Heart left ventricle (tissue), 16 donors: ENCODE data around the gene SRCIN1. TPM values are rescaled to one million over a fixed set of nuclear protein-coding genes. Genes with fewer than 3 reads are reported as not detected.

ENCODE experiments used
- ATAC-seq, 4 donors: fragments of 200-7000 bp; cut with Tn5 transposase; one replicate each; pipeline ENCODE4 v1.9.1; 2020 to 2022; ENCODE audit warnings: moderate library complexity in 4 of 4, mild to moderate bottlenecking in 3 of 4, moderate number of reproducible peaks in 1 of 4
- DNase-seq, 5 donors: peaks; one replicate each; pipeline ENCODE4 v3.0.0-alpha.2; 2020
- H3K27ac ChIP-seq, 12 donors: fragments of 200-600 bp; sonication (generic) in 4 of 12; one replicate each; pipeline versions ENCODE4 v1.5.0 to v1.8.0; 2016 to 2022; ENCODE audit warnings: mild to moderate bottlenecking in 2 of 12
- H3K27me3 ChIP-seq, 9 donors: fragments of 200-600 bp; sonication (generic) in 2 of 9; one replicate each; pipeline versions ENCODE4 v1.5.1 to v1.8.0; 2016 to 2022; ENCODE audit warnings: mild to moderate bottlenecking in 3 of 9
- H3K36me3 ChIP-seq, 9 donors: fragments of 200-600 bp; sonication (generic) in 2 of 9; one replicate each; pipeline versions ENCODE4 v1.5.0 to v1.8.0; 2018 to 2022; ENCODE audit warnings: mild to moderate bottlenecking in 2 of 9
- H3K4me1 ChIP-seq, 12 donors: fragments of 200-600 bp; sonication (generic) in 4 of 12; one replicate each; pipeline versions ENCODE4 v1.5.0 to v1.8.0; 2016 to 2022; ENCODE audit warnings: mild to moderate bottlenecking in 3 of 12
- H3K4me3 ChIP-seq, 12 donors: fragments of 200-600 bp; sonication (generic) in 4 of 12; one replicate each; pipeline versions ENCODE4 v1.5.0 to v1.8.0; 2017 to 2022; ENCODE audit warnings: mild to moderate bottlenecking in 9 of 12, moderate library complexity in 4 of 12
- H3K9me3 ChIP-seq, 12 donors: fragments of 200-600 bp; sonication (generic) in 4 of 12; one replicate each; pipeline versions ENCODE4 v1.5.0 to v1.8.0; 2016 to 2022; ENCODE audit warnings: mild to moderate bottlenecking in 1 of 12
- CTCF ChIP-seq, 12 donors: fragments of 200-600 bp; sonication (generic) in 4 of 12; IDR thresholded peaks; one replicate each; pipeline versions ENCODE4 v1.5.0 to v1.8.0; 2018 to 2022; ENCODE audit warnings: antibody characterized with exemption in 12 of 12, mild to moderate bottlenecking in 5 of 12
- POLR2A ChIP-seq, 2 donors: fragments of 450-650 bp; IDR thresholded peaks; one replicate each; pipeline ENCODE4 v1.6.1; 2017; ENCODE audit warnings: antibody characterized with exemption in 2 of 2, mild to moderate bottlenecking in 2 of 2, moderate library complexity in 2 of 2
- WGBS, 4 donors: extraction: QIAGEN DNeasy Blood & Tissue Kit in 2 of 4; methylation state at CpG; one replicate each; pipeline versions ENCODE4 v1.1.5 to v1.1.7; 2013 to 2018; 5-methylcytosine and 5-hydroxymethylcytosine counted together
- intact Hi-C, 10 donors: fragments of 100-400 bp; cut with DNase I; formaldehyde crosslinking; loops; one replicate each; pipeline versions ENCODE4 v1.11.1 to v1.14.2; 2022
- polyA plus RNA-seq, 2 donors: library from polyadenylated mRNA; stranded (reverse); fragments of 200-250 nt; gene quantifications; one replicate each; pipeline ENCODE4 v1.2.3, GENCODE V29; 2013
- total RNA-seq, 9 donors: library from RNA; depleted of rRNA in 2 of 9; stranded (reverse); fragments of >200 nt in 2 of 9; fragmentation: NEBNext Ultra II Directional in 3 of 9; extraction: Animal tissue kit (Norgen Biotek cat#: 25700) in 3 of 9; gene quantifications; one replicate each; pipeline versions ENCODE4 v1.1.0 to v1.2.4, GENCODE V29; 2016 to 2023
- donor health status: ischemic (EF 13 %, LVEDD 7.1; RV severe dilation, severe dysfunction).
- donor health status: healthy with polysubstance abuse.
- donor health status: DM: no; HTN: yes; CAD: no.
- donor health status: DM: no; HTN: no; CAD: no.
- donor health status: ischemic (EF 25% LVEDD 6.9; RV normal size, moderate dysfunction).
- donor health status: ischemic (EF 25% LVEDD 5.7; RV mildly dilated, moderate dysfunction).
- donor health status: healthy.
- donor health status: DM: yes; HTN: yes; CAD: no.
- donor health status: ischemic (EF 35%, LVEDD 5.7; RV mildly dilated, moderate dysfunction).
- donor health status: nonischemic (EF 11% LVEDD 7.7; RV severe dilation, severe dysfunction).
- donor health status: DM: yes; HTN: yes; CAD: no.
- donor health status: PGD.
- donor health status: ischemic (EF 29% LVEDD 5.4; RV normal size, mild dysfunction).
- donor health status: nonischemic (EF 23%, LVEDD 6.1; RV moderate dilation, normal function).

Gene SRCIN1
- total and polyA plus RNA-seq, 11 donors, result 0.19 to 1.7 (median 0.95) TPM

- Histone ChIP-seq H3K27me3 (peaks cover 0 to 35% (median 0%) of the 10 kb centered on the region in 9 donors), H3K36me3 (no peaks in the 10 kb centered on the region), H3K27ac (no peak overlapping the region), H3K9me3 (no peaks in the 10 kb centered on the region), H3K4me1 (no peaks in the 10 kb centered on the region), H3K4me3 (no peak overlapping the region)
- ATAC-seq (no peak), DNase-seq (no peak)
- intact Hi-C loops, result no loop called here
- 70 to 81% (median 73%) methylated on average over 2 of the region's 2 CpGs for WGBS, 4 donors
- no peak for TF ChIP-seq CTCF (IDR thresholded peaks at IDR 0.05)
- no peak for TF ChIP-seq POLR2A (IDR thresholded peaks at IDR 0.05)
These were observed 15.8 kb upstream of the SRCIN1 start for GRCh38 chr17:38621538-38621937.

- WGBS, 4 donors, result 76 to 80% (median 78%) methylated on average over 12 of the region's 12 CpGs
These were observed 15.0 kb upstream of the SRCIN1 start for GRCh38 chr17:38620551-38621277.

GRCh38 chr17:38619937-38620550 is 14.3 kb upstream of the SRCIN1 start:
- Histone ChIP-seq H3K36me3 (no peaks in the 10 kb centered on the region), H3K4me3 (no peak overlapping the region), H3K4me1 (no peaks in the 10 kb centered on the region), H3K27ac (no peak overlapping the region), H3K9me3 (no peaks in the 10 kb centered on the region), H3K27me3 (peaks cover 0 to 35% (median 0%) of the 10 kb centered on the region in 9 donors)
- WGBS, 4 donors, result 61 to 67% (median 63%) methylated on average over 9 of the region's 9 CpGs
- ATAC-seq (no peak), DNase-seq (no peak)
- TF ChIP-seq CTCF (IDR thresholded peaks at IDR 0.05), result no peak
- no peak for TF ChIP-seq POLR2A (IDR thresholded peaks at IDR 0.05)
- intact Hi-C loops, result no loop called here

More at GRCh38 chr17:38620551-38621277, 15.0 kb upstream of the SRCIN1 start:
- peaks cover 0 to 35% (median 0%) of the 10 kb centered on the region in 9 donors for H3K27me3 ChIP-seq
- H3K4me3 ChIP-seq, result no peak overlapping the region
- ATAC-seq (no peak), DNase-seq (no peak)
- TF ChIP-seq POLR2A (IDR thresholded peaks at IDR 0.05) (no peak), CTCF (IDR thresholded peaks at IDR 0.05) (no peak)
- no peaks in the 10 kb centered on the region for H3K4me1 ChIP-seq
- no peaks in the 10 kb centered on the region for H3K36me3 ChIP-seq
- H3K27ac ChIP-seq, result no peak overlapping the region
- H3K9me3 ChIP-seq, result no peaks in the 10 kb centered on the region
- intact Hi-C loops, result no loop called here

GRCh38 chr17:38619451-38619795 is 13.7 kb upstream of the SRCIN1 start:
- TF ChIP-seq POLR2A (IDR thresholded peaks at IDR 0.05) (no peak), CTCF (IDR thresholded peaks at IDR 0.05) (no peak)
- Histone ChIP-seq H3K4me3 (no peak overlapping the region), H3K27ac (no peak overlapping the region), H3K27me3 (peaks cover 0 to 35% (median 0%) of the 10 kb centered on the region in 9 donors), H3K9me3 (no peaks in the 10 kb centered on the region), H3K4me1 (no peaks in the 10 kb centered on the region), H3K36me3 (no peaks in the 10 kb centered on the region)
- DNase-seq (no peak), ATAC-seq (no peak)
- intact Hi-C loops, result no loop called here
- 77 to 94% (median 91%) methylated on average over 2 of the region's 2 CpGs for WGBS, 4 donors
